ENCODE results near the gene COA1.
"Not testable (repeated sequence)": the region's sequence is repeated elsewhere in the genome, so short reads cannot be mapped to it uniquely, and the experiment has no call there.

The COA1 gene

GRCh38 chr7:43726466-43726865, 2.9 kb downstream of the COA1 start:
- no peak for DNase-seq

- no peak for DNase-seq
Observed at GRCh38 chr7:43725251-43725650, 4.1 kb downstream of the COA1 start.

GRCh38 chr7:43723007-43723341, 6.3 kb downstream of the COA1 start:
- no peak for DNase-seq

- DNase-seq: peak; percentile 60 to 79 (median 79)
Observed at GRCh38 chr7:43721193-43721806, 8.0 kb downstream of the COA1 start.

GRCh38 chr7:43716598-43716997, 12.7 kb downstream of the COA1 start:
- no peak for DNase-seq

GRCh38 chr7:43715966-43716365, 13.4 kb downstream of the COA1 start:
- not testable (repeated sequence) for DNase-seq

- no peak for DNase-seq
Observed at GRCh38 chr7:43711503-43711902, 17.8 kb downstream of the COA1 start.

GRCh38 chr7:43708055-43708454, 21.3 kb downstream of the COA1 start:
- not testable (repeated sequence) for DNase-seq

GRCh38 chr7:43703573-43703972, 25.8 kb downstream of the COA1 start:
- no peak for DNase-seq

GRCh38 chr7:43702974-43703373, 26.3 kb downstream of the COA1 start:
- DNase-seq: no peak

GRCh38 chr7:43701929-43702328, 27.4 kb downstream of the COA1 start:
- no peak for DNase-seq

- no peak for DNase-seq
Observed at GRCh38 chr7:43701500-43701854, 27.8 kb downstream of the COA1 start.

GRCh38 chr7:43700646-43701499, 28.4 kb downstream of the COA1 start:
- DNase-seq: no peak

- peak; percentile 54 to 81 (median 80) for DNase-seq
Observed at GRCh38 chr7:43700059-43700501, 29.2 kb downstream of the COA1 start.

GRCh38 chr7:43698460-43699255, 30.7 kb downstream of the COA1 start:
- DNase-seq: no peak

- no peak for DNase-seq
Observed at GRCh38 chr7:43697690-43698089, 31.6 kb downstream of the COA1 start.

GRCh38 chr7:43695365-43695764, 34.0 kb downstream of the COA1 start:
- DNase-seq: no peak

- no peak for DNase-seq
Observed at GRCh38 chr7:43694399-43694748, 34.9 kb downstream of the COA1 start.

- no peak for DNase-seq
Observed at GRCh38 chr7:43693687-43694398, 35.5 kb downstream of the COA1 start.

GRCh38 chr7:43692582-43693373, 36.5 kb downstream of the COA1 start:
- no peak for DNase-seq

- no peak for DNase-seq
Observed at GRCh38 chr7:43691611-43692010, 37.7 kb downstream of the COA1 start.

GRCh38 chr7:43689115-43689514, 40.2 kb downstream of the COA1 start:
- peak; percentile 22 to 30 (median 29) for DNase-seq
